AG09309 (cell line): ENCODE data around the gene TBX6.

ENCODE experiments used
- DNase-seq: peaks from one replicate; pipeline ENCODE4 v3.0.0-alpha.2; 2010; ENCODE audit warnings: low read depth
- H3K4me3 ChIP-seq: 2 replicates; pipeline ENCODE4 v1.5.1; 2011; ENCODE audit warnings: mild to moderate bottlenecking, low read depth, low read length, moderate library complexity; ENCODE audit not compliant: control insufficient read depth
- CTCF ChIP-seq: IDR thresholded peaks from 2 replicates; pipeline ENCODE4 v1.5.1; 2011; ENCODE audit warnings: mild to moderate bottlenecking, low read depth, low read length, inconsistent platforms; ENCODE audit not compliant: insufficient read depth, control insufficient read depth; ENCODE audit errors: missing control alignments

Gene TBX6

GRCh38 chr16:30084816-30085159, 6.9 kb downstream of the TBX6 start:
- TF ChIP-seq CTCF, result no peak
- no peak overlapping the region for H3K4me3 ChIP-seq
- DNase-seq, result no peak

GRCh38 chr16:30084096-30084815, 7.5 kb downstream of the TBX6 start:
- TF ChIP-seq CTCF, result no peak
- DNase-seq, result no peak
- no peak overlapping the region for H3K4me3 ChIP-seq

GRCh38 chr16:30083216-30084055, 8.3 kb downstream of the TBX6 start:
- H3K4me3 ChIP-seq, result no peak overlapping the region
- no peak for DNase-seq
- no peak for TF ChIP-seq CTCF

- peak; percentile 24 for TF ChIP-seq CTCF
- no peak overlapping the region for H3K4me3 ChIP-seq
- DNase-seq, result no peak
These were observed 9.1 kb downstream of the TBX6 start for GRCh38 chr16:30082545-30083090.

GRCh38 chr16:30079480-30079879, 12.2 kb downstream of the TBX6 start:
- no peak for TF ChIP-seq CTCF
- DNase-seq, result no peak
- no peak overlapping the region for H3K4me3 ChIP-seq

- H3K4me3 ChIP-seq, result no peak overlapping the region
- no peak for DNase-seq
- TF ChIP-seq CTCF, result no peak
These were observed 13.0 kb downstream of the TBX6 start for GRCh38 chr16:30078744-30079143.
